ENCODE results near the gene CLCN7. TPM values are rescaled to one million over a fixed set of nuclear protein-coding genes. Genes with fewer than 3 reads are reported as not detected.

CLCN7 gene
- polyA plus RNA-seq, 1 experiment: 36.4 TPM

DNA sequence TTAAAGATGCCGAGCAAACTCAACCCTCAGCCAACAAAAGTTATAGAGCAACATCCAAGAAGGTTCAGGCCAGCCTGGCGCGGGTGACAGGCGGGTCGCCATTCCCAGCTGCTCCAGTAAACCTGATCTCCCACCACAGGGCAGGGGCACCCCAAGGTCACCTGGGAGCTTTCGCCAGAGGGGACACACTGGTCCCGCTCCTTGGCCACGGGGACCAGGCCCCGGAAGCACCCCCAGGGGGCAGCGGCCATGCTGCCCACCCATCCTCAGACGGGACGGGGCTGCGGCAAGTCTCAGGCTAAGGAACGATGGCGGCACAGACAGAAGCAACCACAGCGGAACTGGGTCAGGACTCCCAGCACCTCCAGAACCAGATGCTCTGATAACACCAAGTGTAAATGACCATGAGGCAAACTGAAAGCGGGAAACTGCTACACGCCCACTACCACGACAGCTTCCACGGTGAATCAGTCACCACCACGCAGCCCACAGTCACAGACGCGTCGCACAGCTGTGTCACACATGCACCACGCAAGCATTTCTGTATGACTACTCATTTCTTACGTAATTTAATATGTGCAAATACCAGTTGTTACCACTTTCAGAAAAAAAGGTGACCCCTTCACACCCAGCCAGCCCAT is 16.4 kb downstream of the CLCN7 start:
- CTCF ChIA-PET: interaction anchor here (1.8 kb wide), 1 partner anchor 248 kb away, joined by 4 read pairs; the partner anchor contains the start of gene MAPK8IP3
- POLR2A ChIA-PET: no interaction called here
- Histone ChIP-seq H3K36me3 (ENCODE audit: control insufficient read depth, insufficient read depth, low read length) (peaks cover 18% of the 10 kb centered on the region), H3K4me3 (ENCODE audit: low read depth, low read length) (no peak overlapping the region), H3K27me3 (ENCODE audit: control insufficient read depth, insufficient read depth, low read length) (no peaks in the 10 kb centered on the region)
- TF ChIP-seq, protein P1, sequence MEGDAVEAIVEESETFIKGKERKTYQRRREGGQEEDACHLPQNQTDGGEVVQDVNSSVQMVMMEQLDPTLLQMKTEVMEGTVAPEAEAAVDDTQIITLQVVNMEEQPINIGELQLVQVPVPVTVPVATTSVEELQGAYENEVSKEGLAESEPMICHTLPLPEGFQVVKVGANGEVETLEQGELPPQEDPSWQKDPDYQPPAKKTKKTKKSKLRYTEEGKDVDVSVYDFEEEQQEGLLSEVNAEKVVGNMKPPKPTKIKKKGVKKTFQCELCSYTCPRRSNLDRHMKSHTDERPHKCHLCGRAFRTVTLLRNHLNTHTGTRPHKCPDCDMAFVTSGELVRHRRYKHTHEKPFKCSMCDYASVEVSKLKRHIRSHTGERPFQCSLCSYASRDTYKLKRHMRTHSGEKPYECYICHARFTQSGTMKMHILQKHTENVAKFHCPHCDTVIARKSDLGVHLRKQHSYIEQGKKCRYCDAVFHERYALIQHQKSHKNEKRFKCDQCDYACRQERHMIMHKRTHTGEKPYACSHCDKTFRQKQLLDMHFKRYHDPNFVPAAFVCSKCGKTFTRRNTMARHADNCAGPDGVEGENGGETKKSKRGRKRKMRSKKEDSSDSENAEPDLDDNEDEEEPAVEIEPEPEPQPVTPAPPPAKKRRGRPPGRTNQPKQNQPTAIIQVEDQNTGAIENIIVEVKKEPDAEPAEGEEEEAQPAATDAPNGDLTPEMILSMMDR (IDR thresholded peaks at IDR 0.05; ENCODE audit: insufficient read depth, low read depth, low read length): no peak
- DNase-seq (ENCODE audit: low read depth): peak; percentile 19

GRCh38 chr16:1457489-1458245 is 17.2 kb downstream of the CLCN7 start:
- H3K36me3 ChIP-seq (ENCODE audit: control insufficient read depth, insufficient read depth, low read length): peaks cover 20% of the 10 kb centered on the region
- H3K4me3 ChIP-seq (ENCODE audit: low read depth, low read length): no peak overlapping the region
- H3K27me3 ChIP-seq (ENCODE audit: control insufficient read depth, insufficient read depth, low read length): no peaks in the 10 kb centered on the region
- ChIA-PET CTCF (no interaction called here), POLR2A (no interaction called here)
- DNase-seq (ENCODE audit: low read depth): no peak
- TF ChIP-seq, protein P1 (IDR thresholded peaks at IDR 0.05; ENCODE audit: insufficient read depth, low read depth, low read length): no peak

DNA sequence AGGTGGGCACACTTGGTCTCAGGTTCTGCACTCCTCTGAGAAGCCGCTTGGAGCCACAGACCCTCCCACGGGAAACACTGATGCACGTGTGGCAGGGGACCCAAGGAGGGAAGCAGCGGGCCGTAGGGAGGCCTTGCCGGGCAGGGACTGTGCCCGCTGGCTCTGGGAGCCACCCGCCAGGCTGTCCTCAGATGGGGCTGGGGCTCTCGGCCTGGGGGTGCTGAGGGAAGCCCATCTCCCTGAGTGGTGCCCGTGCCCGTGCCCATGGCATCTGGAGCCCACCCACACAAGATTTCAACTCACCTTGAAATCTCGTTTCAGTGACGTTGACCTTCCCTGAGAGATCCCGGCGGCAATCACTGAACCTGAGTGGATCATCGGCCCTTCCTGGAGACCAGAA is 17.9 kb downstream of the CLCN7 start:
- H3K27me3 ChIP-seq (ENCODE audit: control insufficient read depth, insufficient read depth, low read length): no peaks in the 10 kb centered on the region
- TF ChIP-seq, protein P1 (IDR thresholded peaks at IDR 0.05; ENCODE audit: insufficient read depth, low read depth, low read length): no peak
- no peak for DNase-seq (ENCODE audit: low read depth)
- H3K36me3 ChIP-seq (ENCODE audit: control insufficient read depth, insufficient read depth, low read length): peaks cover 22% of the 10 kb centered on the region
- H3K4me3 ChIP-seq (ENCODE audit: low read depth, low read length): no peak overlapping the region
- POLR2A ChIA-PET: no interaction called here
- CTCF ChIA-PET: no interaction called here

DNA sequence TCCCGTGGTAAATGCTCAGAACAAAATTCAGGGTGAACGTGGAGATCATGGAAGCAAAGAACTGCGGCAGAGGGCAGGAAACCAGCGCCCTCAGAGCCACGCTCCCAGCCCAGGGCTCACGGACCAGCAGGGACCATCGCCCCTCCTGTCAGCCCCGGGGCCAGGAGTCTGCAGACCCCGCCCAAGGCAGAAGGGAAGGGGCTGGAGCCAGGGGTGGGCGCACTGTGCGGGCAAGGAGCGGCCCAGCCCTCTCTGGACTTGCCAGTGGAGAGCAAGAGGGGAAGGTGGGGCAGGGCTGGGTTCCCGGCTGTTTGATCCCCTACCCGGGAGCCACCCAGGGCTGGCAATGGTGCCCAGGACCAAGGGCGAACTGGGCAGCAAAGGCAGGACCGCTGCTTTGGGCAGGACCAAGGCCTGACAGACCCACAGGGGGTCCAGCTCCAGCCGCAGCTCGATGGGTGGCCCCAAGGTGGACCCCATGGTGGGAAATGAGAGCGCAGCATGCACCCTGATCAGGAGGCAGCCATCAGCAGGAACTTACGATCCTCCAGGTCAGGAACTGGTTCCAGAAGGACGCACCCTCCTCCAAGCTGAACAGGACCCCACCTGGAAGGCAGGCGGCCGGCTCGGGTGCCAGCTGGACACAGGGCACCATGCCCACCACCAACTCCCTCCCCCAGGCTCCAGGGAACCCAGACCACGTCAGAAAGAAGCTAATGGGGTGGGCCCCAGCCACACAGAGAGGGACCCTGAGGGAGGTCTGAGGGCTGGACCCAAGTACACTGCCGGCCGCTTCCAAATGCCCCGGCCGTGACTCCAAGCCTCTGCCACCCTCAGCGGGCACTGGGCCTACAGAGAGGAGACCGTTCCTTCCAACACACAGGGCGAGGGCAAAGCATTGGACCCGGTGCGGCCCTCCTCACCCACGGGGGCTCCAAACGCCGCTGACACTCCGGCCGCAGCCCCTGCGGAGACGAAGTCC is 19.3 kb downstream of the CLCN7 start:
- DNase-seq (ENCODE audit: low read depth): no peak
- no peaks in the 10 kb centered on the region for H3K27me3 ChIP-seq (ENCODE audit: control insufficient read depth, insufficient read depth, low read length)
- CTCF ChIA-PET: no interaction called here
- TF ChIP-seq, protein P1 (IDR thresholded peaks at IDR 0.05; ENCODE audit: insufficient read depth, low read depth, low read length): no peak
- no peak overlapping the region for H3K4me3 ChIP-seq (ENCODE audit: low read depth, low read length)
- POLR2A ChIA-PET: no interaction called here
- H3K36me3 ChIP-seq (ENCODE audit: control insufficient read depth, insufficient read depth, low read length): peaks cover 29% of the 10 kb centered on the region

DNA sequence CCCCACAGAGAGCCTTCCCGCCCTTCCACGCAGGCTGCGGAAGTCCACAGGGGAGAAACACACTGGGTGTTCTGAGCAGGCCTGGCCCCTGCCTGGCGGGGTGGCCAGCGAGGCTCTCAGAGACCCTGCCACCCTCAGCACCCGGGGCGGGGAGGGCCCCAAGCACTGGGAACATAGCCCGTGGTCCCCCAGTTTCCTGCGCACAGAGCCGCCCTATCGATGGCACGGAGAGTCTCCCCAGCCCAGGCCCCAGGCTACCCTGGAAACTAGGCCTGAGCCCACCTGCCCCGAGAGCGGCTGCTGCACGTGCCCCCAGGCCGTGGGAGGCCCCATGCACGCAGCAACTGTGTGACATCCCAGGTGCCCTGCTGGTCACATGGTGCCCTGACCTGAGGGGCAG is 20.3 kb downstream of the CLCN7 start:
- Histone ChIP-seq H3K4me3 (ENCODE audit: low read depth, low read length) (no peak overlapping the region), H3K36me3 (ENCODE audit: control insufficient read depth, insufficient read depth, low read length) (peaks cover 26% of the 10 kb centered on the region), H3K27me3 (ENCODE audit: control insufficient read depth, insufficient read depth, low read length) (no peaks in the 10 kb centered on the region)
- DNase-seq (ENCODE audit: low read depth): no peak
- POLR2A ChIA-PET: no interaction called here
- TF ChIP-seq, protein P1 (IDR thresholded peaks at IDR 0.05; ENCODE audit: insufficient read depth, low read depth, low read length): no peak
- CTCF ChIA-PET: no interaction called here
